SK-N-SH treated with all-trans-retinoic acid at 6 μM for 48 hours (cell line): ENCODE results near the gene ALDH1B1.

Experiments used
- ATAC-seq: fragments of 200-7000 bp; cut with Tn5 transposase; 3 replicates; pipeline ENCODE4 v1.9.1; 2020; ENCODE audit warnings: mild to moderate bottlenecking, moderate library complexity
- BACH2 ChIP-seq: fragments of 250-450 bp; sonication (Bioruptor Pico); IDR thresholded peaks from 2 replicates; pipeline ENCODE4 v1.9.0; 2021; ENCODE audit warnings: mild to moderate bottlenecking, borderline replicate concordance
- CSDC2 ChIP-seq: fragments of 250-450 bp; sonication (Bioruptor Pico); IDR thresholded peaks from 2 replicates; pipeline ENCODE4 v1.5.0; 2020; ENCODE audit warnings: mild to moderate bottlenecking, moderate library complexity
- ESRRG ChIP-seq: fragments of 250-450 bp; sonication (Bioruptor Pico); IDR thresholded peaks from 2 replicates; pipeline ENCODE4 v1.6.1; 2021; ENCODE audit warnings: mild to moderate bottlenecking
- GLIS3 ChIP-seq: fragments of 250-450 bp; sonication (Bioruptor Pico); IDR thresholded peaks from 2 replicates; pipeline ENCODE4 v1.5.0; 2020; ENCODE audit warnings: mild to moderate bottlenecking, moderate library complexity
- ISL1 ChIP-seq: fragments of 250-450 bp; sonication (Bioruptor Pico); IDR thresholded peaks from 2 replicates; pipeline ENCODE4 v2.1.2; 2022; ENCODE audit warnings: mild to moderate bottlenecking, moderate library complexity
- OSR1 ChIP-seq: fragments of 250-450 bp; sonication (Bioruptor Pico); IDR thresholded peaks from 2 replicates; pipeline ENCODE4 v1.8.0; 2022; ENCODE audit warnings: moderate library complexity, mild to moderate bottlenecking, inconsistent platforms
- PPARA ChIP-seq: fragments of 250-450 bp; sonication (Bioruptor Pico); IDR thresholded peaks from 2 replicates; pipeline ENCODE4 v1.5.0; 2020; ENCODE audit warnings: mild to moderate bottlenecking, borderline replicate concordance
- RARB ChIP-seq: fragments of 250-450 bp; sonication (Bioruptor Pico); IDR thresholded peaks from 2 replicates; pipeline ENCODE4 v1.8.0; 2021; ENCODE audit warnings: mild to moderate bottlenecking, moderate library complexity
- SNAI2 ChIP-seq: fragments of 250-450 bp; sonication (Bioruptor Pico); IDR thresholded peaks from 2 replicates; pipeline ENCODE4 v1.5.0; 2020; ENCODE audit warnings: mild to moderate bottlenecking, moderate library complexity
- TCF4 ChIP-seq: fragments of 250-450 bp; sonication (Bioruptor Pico); IDR thresholded peaks from 2 replicates; pipeline ENCODE4 v1.8.0; 2021; ENCODE audit warnings: mild to moderate bottlenecking, moderate library complexity, borderline replicate concordance
- TOX ChIP-seq: fragments of 250-450 bp; sonication (Bioruptor Pico); IDR thresholded peaks from 2 replicates; pipeline ENCODE4 v1.8.0; 2021; ENCODE audit warnings: mild to moderate bottlenecking, moderate library complexity, borderline replicate concordance
- ZC3H10 ChIP-seq: fragments of 250-450 bp; sonication (Bioruptor Pico); IDR thresholded peaks from 2 replicates; pipeline ENCODE4 v1.5.1; 2021; ENCODE audit warnings: mild to moderate bottlenecking, moderate library complexity
- ZFP3 ChIP-seq: fragments of 250-450 bp; sonication (Bioruptor Pico); IDR thresholded peaks from 2 replicates; pipeline ENCODE4 v1.5.0; 2020; ENCODE audit warnings: mild to moderate bottlenecking, moderate library complexity
- ZFP30 ChIP-seq: fragments of 450-650 bp; formaldehyde crosslinking; IDR thresholded peaks from 2 replicates; pipeline ENCODE4 v1.5.0; 2022; ENCODE audit warnings: mild to moderate bottlenecking, moderate library complexity
- ZNF70 ChIP-seq: fragments of 450-650 bp; formaldehyde crosslinking; IDR thresholded peaks from 2 replicates; pipeline ENCODE4 v1.5.0; 2020; ENCODE audit warnings: mild to moderate bottlenecking, moderate library complexity
- TF ChIP-seq, protein P1 (sequence below): fragments of 250-450 bp; sonication (Bioruptor Pico); IDR thresholded peaks from 2 replicates; pipeline ENCODE4 v1.8.0; 2020; ENCODE audit warnings: mild to moderate bottlenecking, moderate library complexity, borderline replicate concordance
- TF ChIP-seq, protein P2 (sequence below): fragments of 250-450 bp; sonication (Bioruptor Pico); IDR thresholded peaks from 2 replicates; pipeline ENCODE4 v1.8.0; 2021; ENCODE audit warnings: low read depth, mild to moderate bottlenecking, moderate library complexity, borderline replicate concordance
- TF ChIP-seq, protein P3 (sequence below): fragments of 250-450 bp; sonication (Bioruptor Pico); IDR thresholded peaks from 2 replicates; pipeline ENCODE4 v1.5.1; 2021; ENCODE audit warnings: mild to moderate bottlenecking, moderate library complexity
- TF ChIP-seq, protein P4 (sequence below): fragments of 250-450 bp; sonication (Bioruptor Pico); IDR thresholded peaks from 2 replicates; pipeline ENCODE4 v1.5.0; 2020; ENCODE audit warnings: mild to moderate bottlenecking, moderate library complexity
- TF ChIP-seq, protein P5 (sequence below): fragments of 250-450 bp; sonication (Bioruptor Pico); IDR thresholded peaks from 2 replicates; pipeline ENCODE4 v1.5.1; 2020; ENCODE audit warnings: low read depth, mild to moderate bottlenecking, moderate library complexity

Gene ALDH1B1

DNA sequence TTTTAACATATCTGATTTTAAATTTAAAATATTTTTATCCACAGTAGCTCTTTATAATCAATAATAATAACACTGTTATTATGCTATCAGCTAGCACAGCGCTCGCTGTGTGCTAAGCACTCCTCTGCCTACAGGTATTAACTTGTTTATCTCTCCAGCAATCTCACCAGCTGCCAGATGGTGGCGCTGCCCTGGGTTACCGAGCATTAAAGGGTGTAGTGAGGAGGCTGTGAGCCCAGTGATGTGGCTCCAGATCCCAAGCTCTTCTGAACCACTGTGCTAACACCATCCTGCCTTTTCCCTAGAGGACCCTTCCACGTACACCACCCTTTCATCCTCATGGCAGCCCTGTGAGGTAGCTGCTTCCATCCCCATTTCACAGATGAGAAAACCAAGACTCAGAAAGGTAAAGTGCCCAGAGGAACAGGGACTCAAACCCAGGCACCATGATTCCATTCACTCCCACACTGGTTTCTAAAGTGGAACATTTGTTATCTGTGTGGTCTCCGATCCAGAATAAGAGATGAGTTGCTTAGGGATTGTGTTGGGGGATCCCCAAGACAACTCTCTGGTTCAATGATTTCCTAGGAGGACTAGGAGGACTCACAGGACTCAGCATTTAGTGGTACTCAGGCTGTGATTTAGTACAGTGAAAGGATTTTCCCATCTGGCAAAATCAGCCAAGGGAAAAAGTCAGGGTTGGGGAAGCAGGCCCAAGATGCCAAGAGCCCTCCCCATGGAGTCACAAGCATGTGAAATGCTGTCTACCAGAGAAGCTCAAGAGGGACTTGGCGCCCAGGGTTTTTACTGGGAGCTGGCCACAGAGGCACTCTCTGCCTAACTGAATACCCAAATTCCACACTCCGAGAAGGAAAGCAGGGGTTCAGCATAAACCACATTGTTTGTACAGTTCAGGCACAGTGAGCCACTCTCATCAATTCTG is 24.8 kb downstream of the ALDH1B1 start (continued):
- TF ChIP-seq CSDC2 (CRISPR knock-in tag) (no peak), OSR1 (no peak), ZC3H10 (CRISPR knock-in tag) (no peak), ZNF70 (CRISPR knock-in tag) (no peak)

DNA sequence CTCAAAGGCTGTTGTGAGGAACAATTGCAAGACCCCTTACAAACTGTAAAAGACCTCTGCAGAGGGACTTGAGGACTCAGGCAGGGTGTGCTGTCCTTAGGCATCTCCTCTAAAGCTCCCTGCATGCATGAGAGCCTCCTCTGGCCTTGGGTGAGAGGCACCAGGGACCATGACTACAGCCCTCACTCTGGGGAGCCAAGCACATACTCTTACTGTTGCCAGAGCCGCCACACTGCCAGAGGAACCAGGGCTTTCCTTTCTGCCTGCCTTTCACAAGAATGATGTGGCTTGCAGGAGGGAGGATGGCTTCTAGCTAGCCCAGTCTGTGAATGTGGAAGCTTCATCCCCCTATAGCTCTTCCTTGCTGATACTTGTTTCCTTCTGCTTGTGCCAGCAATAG is 25.9 kb downstream of the ALDH1B1 start:
- TF ChIP-seq, protein P1, sequence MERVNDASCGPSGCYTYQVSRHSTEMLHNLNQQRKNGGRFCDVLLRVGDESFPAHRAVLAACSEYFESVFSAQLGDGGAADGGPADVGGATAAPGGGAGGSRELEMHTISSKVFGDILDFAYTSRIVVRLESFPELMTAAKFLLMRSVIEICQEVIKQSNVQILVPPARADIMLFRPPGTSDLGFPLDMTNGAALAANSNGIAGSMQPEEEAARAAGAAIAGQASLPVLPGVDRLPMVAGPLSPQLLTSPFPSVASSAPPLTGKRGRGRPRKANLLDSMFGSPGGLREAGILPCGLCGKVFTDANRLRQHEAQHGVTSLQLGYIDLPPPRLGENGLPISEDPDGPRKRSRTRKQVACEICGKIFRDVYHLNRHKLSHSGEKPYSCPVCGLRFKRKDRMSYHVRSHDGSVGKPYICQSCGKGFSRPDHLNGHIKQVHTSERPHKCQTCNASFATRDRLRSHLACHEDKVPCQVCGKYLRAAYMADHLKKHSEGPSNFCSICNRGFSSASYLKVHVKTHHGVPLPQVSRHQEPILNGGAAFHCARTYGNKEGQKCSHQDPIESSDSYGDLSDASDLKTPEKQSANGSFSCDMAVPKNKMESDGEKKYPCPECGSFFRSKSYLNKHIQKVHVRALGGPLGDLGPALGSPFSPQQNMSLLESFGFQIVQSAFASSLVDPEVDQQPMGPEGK (CRISPR knock-in tag) = no peak
- TF ChIP-seq TCF4 = no peak
- TF ChIP-seq TOX = no peak
- TF ChIP-seq ZC3H10 (CRISPR knock-in tag) = no peak
- TF ChIP-seq, protein P2, sequence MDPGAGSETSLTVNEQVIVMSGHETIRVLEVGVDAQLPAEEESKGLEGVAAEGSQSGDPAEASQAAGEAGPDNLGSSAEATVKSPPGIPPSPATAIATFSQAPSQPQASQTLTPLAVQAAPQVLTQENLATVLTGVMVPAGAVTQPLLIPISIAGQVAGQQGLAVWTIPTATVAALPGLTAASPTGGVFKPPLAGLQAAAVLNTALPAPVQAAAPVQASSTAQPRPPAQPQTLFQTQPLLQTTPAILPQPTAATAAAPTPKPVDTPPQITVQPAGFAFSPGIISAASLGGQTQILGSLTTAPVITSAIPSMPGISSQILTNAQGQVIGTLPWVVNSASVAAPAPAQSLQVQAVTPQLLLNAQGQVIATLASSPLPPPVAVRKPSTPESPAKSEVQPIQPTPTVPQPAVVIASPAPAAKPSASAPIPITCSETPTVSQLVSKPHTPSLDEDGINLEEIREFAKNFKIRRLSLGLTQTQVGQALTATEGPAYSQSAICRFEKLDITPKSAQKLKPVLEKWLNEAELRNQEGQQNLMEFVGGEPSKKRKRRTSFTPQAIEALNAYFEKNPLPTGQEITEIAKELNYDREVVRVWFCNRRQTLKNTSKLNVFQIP (CRISPR knock-in tag) = no peak
- ATAC-seq = no peak

DNA sequence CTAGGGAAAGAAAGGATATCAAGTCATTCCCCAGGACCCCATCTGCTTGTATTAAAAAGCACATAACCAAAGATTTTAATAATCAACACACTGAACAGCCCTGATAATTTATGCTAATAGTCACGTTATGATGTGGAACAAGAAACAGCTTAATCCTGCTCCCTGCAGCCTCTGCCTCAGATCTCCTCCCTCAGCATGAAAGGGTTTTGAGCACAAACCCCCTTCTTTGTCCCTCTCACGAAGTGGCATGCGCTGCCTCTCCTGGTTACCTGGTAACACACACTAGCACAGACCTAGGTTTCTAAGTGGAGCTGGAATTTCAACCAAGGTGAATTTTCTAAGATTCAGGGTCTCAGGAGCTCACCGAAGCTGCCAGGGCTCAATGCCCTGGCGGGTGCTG is 26.7 kb downstream of the ALDH1B1 start:
- ATAC-seq = no peak
- TF ChIP-seq ISL1 (no peak), TCF4 (no peak), ZFP30 (CRISPR knock-in tag) (no peak), ZFP3 (no peak), OSR1 (no peak), GLIS3 (CRISPR knock-in tag) (no peak), BACH2 (CRISPR knock-in tag) (no peak), SNAI2 (no peak), RARB (CRISPR knock-in tag) (no peak), TOX (no peak), PPARA (CRISPR knock-in tag) (no peak)
- TF ChIP-seq, protein P2 (CRISPR knock-in tag) = no peak
- TF ChIP-seq, protein P3, sequence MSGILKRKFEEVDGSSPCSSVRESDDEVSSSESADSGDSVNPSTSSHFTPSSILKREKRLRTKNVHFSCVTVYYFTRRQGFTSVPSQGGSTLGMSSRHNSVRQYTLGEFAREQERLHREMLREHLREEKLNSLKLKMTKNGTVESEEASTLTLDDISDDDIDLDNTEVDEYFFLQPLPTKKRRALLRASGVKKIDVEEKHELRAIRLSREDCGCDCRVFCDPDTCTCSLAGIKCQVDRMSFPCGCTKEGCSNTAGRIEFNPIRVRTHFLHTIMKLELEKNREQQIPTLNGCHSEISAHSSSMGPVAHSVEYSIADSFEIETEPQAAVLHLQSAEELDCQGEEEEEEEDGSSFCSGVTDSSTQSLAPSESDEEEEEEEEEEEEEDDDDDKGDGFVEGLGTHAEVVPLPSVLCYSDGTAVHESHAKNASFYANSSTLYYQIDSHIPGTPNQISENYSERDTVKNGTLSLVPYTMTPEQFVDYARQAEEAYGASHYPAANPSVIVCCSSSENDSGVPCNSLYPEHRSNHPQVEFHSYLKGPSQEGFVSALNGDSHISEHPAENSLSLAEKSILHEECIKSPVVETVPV (CRISPR knock-in tag) = no peak

DNA sequence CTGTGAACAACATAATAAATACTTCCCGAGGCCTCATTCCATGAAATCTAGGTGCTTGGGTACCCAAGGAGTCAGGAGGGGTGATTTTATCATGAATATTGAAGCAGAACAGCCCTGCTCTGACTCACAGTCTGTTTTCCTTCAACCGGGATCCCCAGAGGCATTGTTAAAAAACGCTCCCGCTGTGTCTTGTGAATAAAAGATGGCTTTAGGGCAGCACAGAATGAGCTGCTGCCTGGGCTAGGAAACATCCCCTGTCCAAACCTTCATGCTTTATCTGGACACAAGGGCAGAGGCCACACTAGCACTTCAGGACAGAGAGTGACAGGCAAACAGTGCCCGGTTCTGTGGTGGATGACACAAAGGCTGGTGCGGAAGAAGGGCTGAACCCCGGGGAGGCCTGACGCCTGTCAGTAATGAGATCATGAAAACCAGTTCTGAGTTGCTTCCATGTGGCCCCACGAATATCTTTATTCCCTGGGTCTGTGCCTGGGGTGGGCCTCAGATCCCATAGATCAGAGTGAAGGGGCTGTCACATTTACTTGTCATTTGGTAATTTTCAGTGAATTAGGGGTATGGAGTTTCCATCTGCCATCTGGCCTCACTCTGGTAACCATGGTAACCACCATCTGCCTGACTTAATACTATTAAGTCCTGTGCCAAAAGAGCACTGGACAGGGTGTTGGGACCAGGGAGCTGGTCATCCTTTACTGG is 29.2 kb downstream of the ALDH1B1 start:
- peak; percentile 29 for ATAC-seq
- TF ChIP-seq ESRRG (CRISPR knock-in tag) = no peak
- TF ChIP-seq ISL1 = 0 out of 2 replicates have a peak, but pooled peaks have one; percentile 15
- TF ChIP-seq ZFP30 (CRISPR knock-in tag) = no peak
- TF ChIP-seq, protein P4, sequence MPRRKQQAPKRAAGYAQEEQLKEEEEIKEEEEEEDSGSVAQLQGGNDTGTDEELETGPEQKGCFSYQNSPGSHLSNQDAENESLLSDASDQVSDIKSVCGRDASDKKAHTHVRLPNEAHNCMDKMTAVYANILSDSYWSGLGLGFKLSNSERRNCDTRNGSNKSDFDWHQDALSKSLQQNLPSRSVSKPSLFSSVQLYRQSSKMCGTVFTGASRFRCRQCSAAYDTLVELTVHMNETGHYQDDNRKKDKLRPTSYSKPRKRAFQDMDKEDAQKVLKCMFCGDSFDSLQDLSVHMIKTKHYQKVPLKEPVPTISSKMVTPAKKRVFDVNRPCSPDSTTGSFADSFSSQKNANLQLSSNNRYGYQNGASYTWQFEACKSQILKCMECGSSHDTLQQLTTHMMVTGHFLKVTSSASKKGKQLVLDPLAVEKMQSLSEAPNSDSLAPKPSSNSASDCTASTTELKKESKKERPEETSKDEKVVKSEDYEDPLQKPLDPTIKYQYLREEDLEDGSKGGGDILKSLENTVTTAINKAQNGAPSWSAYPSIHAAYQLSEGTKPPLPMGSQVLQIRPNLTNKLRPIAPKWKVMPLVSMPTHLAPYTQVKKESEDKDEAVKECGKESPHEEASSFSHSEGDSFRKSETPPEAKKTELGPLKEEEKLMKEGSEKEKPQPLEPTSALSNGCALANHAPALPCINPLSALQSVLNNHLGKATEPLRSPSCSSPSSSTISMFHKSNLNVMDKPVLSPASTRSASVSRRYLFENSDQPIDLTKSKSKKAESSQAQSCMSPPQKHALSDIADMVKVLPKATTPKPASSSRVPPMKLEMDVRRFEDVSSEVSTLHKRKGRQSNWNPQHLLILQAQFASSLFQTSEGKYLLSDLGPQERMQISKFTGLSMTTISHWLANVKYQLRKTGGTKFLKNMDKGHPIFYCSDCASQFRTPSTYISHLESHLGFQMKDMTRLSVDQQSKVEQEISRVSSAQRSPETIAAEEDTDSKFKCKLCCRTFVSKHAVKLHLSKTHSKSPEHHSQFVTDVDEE (CRISPR knock-in tag) = peak; percentile 66; the same call in 1 of the 2 replicates
- peak; percentile 67 for TF ChIP-seq TCF4
- TF ChIP-seq, protein P5, sequence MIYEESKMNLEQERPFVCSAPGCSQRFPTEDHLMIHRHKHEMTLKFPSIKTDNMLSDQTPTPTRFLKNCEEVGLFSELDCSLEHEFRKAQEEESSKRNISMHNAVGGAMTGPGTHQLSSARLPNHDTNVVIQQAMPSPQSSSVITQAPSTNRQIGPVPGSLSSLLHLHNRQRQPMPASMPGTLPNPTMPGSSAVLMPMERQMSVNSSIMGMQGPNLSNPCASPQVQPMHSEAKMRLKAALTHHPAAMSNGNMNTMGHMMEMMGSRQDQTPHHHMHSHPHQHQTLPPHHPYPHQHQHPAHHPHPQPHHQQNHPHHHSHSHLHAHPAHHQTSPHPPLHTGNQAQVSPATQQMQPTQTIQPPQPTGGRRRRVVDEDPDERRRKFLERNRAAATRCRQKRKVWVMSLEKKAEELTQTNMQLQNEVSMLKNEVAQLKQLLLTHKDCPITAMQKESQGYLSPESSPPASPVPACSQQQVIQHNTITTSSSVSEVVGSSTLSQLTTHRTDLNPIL = 0 out of 2 replicates have a peak, but pooled peaks have one; percentile 8
- no peak for TF ChIP-seq ZC3H10 (CRISPR knock-in tag)
- TF ChIP-seq, protein P3 (CRISPR knock-in tag) = no peak
